ENCODE results near the gene TMEM17. TPM values are rescaled to one million over a fixed set of nuclear protein-coding genes. Genes with fewer than 3 reads are reported as not detected.

Gene TMEM17
- total RNA-seq, 1 experiment from 2014 or later: 3.2 TPM

GRCh38 chr2:62465039-62465740, 40.8 kb downstream of the TMEM17 start:
- intact Hi-C loops (cut with micrococcal nuclease): no loop called here
- POLR2A ChIA-PET: interaction anchor here (4.0 kb wide), 1 partner anchor 113 kb away, joined by 14 read pairs; no protein-coding TSS in a partner anchor
- DNase-seq (ENCODE audit: low read depth, low spot score): no peak
- RAD21 ChIA-PET (ENCODE audit: low non-redundant PET in 1 of 2, low total read pairs in 2 of 2, uncharacterized antibody in 2 of 2, unreplicated experiment in 2 of 2): no interaction called here
- no peak overlapping the region for H3K4me3 ChIP-seq (replicated peaks in 1 of 2; ENCODE audit: low read depth in 1 of 2, low read length in 2 of 2)
- H3K4me2 ChIP-seq (ENCODE audit: low read length): 0 out of 2 replicates have a peak overlapping the region, but pooled peaks have one; percentile 29
- CTCF ChIA-PET: interaction anchor here (1.8 kb wide), 1 partner anchor 9 kb away, joined by 4 read pairs; no protein-coding TSS in a partner anchor
- TF ChIP-seq POLR2AphosphoS5 (IDR thresholded peaks at IDR 0.05; ENCODE audit: low read depth, low read length) (no peak), TCF7L2 (IDR thresholded peaks at IDR 0.05; ENCODE audit: borderline replicate concordance, extremely low read depth, insufficient read depth, insufficient read length) (no peak), POLR2A (IDR thresholded peaks at IDR 0.05; ENCODE audit: borderline replicate concordance, extremely low read depth, insufficient read depth, insufficient read length) (no peak), ELF1 (IDR thresholded peaks at IDR 0.05; ENCODE audit: borderline replicate concordance, low read depth) (no peak), YY1 (IDR thresholded peaks at IDR 0.05; ENCODE audit: extremely low read depth, insufficient replicate concordance, low read depth, low read length) (no peak), EZH2phosphoT487 (IDR thresholded peaks at IDR 0.05; ENCODE audit: borderline replicate concordance) (no peak), EGR1 (IDR thresholded peaks at IDR 0.05; ENCODE audit: low read depth) (no peak), FOSL1 (IDR thresholded peaks at IDR 0.05; ENCODE audit: low read depth) (no peak), RAD21 (IDR thresholded peaks at IDR 0.05; ENCODE audit: low read depth) (no peak), REST (IDR thresholded peaks at IDR 0.05; ENCODE audit: low read depth) (no peak), EZH2 (IDR thresholded peaks at IDR 0.05) (no peak), CBX3 (IDR thresholded peaks at IDR 0.05; ENCODE audit: low read depth) (no peak)
- TF ChIP-seq, protein P1, sequence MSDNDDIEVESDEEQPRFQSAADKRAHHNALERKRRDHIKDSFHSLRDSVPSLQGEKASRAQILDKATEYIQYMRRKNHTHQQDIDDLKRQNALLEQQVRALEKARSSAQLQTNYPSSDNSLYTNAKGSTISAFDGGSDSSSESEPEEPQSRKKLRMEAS (IDR thresholded peaks at IDR 0.05): no peak
- TF ChIP-seq, protein P2, sequence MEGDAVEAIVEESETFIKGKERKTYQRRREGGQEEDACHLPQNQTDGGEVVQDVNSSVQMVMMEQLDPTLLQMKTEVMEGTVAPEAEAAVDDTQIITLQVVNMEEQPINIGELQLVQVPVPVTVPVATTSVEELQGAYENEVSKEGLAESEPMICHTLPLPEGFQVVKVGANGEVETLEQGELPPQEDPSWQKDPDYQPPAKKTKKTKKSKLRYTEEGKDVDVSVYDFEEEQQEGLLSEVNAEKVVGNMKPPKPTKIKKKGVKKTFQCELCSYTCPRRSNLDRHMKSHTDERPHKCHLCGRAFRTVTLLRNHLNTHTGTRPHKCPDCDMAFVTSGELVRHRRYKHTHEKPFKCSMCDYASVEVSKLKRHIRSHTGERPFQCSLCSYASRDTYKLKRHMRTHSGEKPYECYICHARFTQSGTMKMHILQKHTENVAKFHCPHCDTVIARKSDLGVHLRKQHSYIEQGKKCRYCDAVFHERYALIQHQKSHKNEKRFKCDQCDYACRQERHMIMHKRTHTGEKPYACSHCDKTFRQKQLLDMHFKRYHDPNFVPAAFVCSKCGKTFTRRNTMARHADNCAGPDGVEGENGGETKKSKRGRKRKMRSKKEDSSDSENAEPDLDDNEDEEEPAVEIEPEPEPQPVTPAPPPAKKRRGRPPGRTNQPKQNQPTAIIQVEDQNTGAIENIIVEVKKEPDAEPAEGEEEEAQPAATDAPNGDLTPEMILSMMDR (IDR thresholded peaks at IDR 0.05 in 2 of 3, conservative IDR thresholded peaks at IDR 0.05 in 1 of 3; ENCODE audit: borderline replicate concordance in 1 of 3, insufficient read depth in 1 of 3, low read depth in 2 of 3, low read length in 2 of 3): no peak
- peak overlapping the region; percentile 74 for H3K27ac ChIP-seq (ENCODE audit: low read depth, low read length)
- H2AFZ ChIP-seq (ENCODE audit: low read depth, low read length, poor library complexity, severe bottlenecking): no peak overlapping the region
- H4K20me1 ChIP-seq (ENCODE audit: insufficient read depth): no peaks in the 10 kb centered on the region
- TSS peak; percentile 59 for BruUV-seq (replicated peaks)
- ATAC-seq: no peak
- no peaks in the 10 kb centered on the region for H3K79me2 ChIP-seq (ENCODE audit: insufficient read depth, low read length)
- peaks cover 37 to 62% of the 10 kb centered on the region in 2 experiments for H3K4me1 ChIP-seq (ENCODE audit: control insufficient read depth in 1 of 2, insufficient read depth in 2 of 2, low read length in 2 of 2)
- no peaks in the 10 kb centered on the region for H3K9me3 ChIP-seq (ENCODE audit: control insufficient read depth in 1 of 2, insufficient read depth in 1 of 2, low read depth in 1 of 2, low read length in 2 of 2)
- H3K27me3 ChIP-seq (ENCODE audit: insufficient read depth, low read length): no peaks in the 10 kb centered on the region
- H3K9me2 ChIP-seq (ENCODE audit: insufficient read depth): no peaks in the 10 kb centered on the region
- H3K36me3 ChIP-seq (ENCODE audit: control insufficient read depth in 1 of 2, insufficient read depth in 2 of 2, low read length in 2 of 2): no peaks in the 10 kb centered on the region
- no peak overlapping the region for H3K9ac ChIP-seq (ENCODE audit: low read length)
